HG02642 (cell line): ENCODE measurements around the gene GLP1R.

Source experiments
- ATAC-seq: cut with Tn5 transposase; IDR thresholded peaks from one replicate; pipeline ENCODE4 v1.9.1; 2021; ENCODE audit warnings: mild to moderate bottlenecking; ENCODE audit not compliant: unreplicated experiment, poor library complexity

Gene GLP1R

GRCh38 chr6:39048481-39049399 lies at the start of gene GLP1R:
Gene GLP1R, plus strand, starts transcription at chr6:39048781. Its CDS starts 60 bp downstream, at chr6:39048841.
- no peak for ATAC-seq

- no peak for ATAC-seq
Measured at GRCh38 chr6:39003072-39003471, 45.5 kb upstream of the GLP1R start.

GRCh38 chr6:39003492-39003891 lies 45.1 kb upstream of the GLP1R start:
- no peak for ATAC-seq

- no peak for ATAC-seq
Measured at GRCh38 chr6:39004801-39005200, 43.8 kb upstream of the GLP1R start.

GRCh38 chr6:39005774-39006173 lies 42.8 kb upstream of the GLP1R start:
- ATAC-seq = no peak

GRCh38 chr6:39007575-39007974 lies 41.0 kb upstream of the GLP1R start:
- no peak for ATAC-seq

- no peak for ATAC-seq
Measured at GRCh38 chr6:39008737-39009136, 39.8 kb upstream of the GLP1R start.

- ATAC-seq = no peak
Measured at GRCh38 chr6:39009476-39009875, 39.1 kb upstream of the GLP1R start.

GRCh38 chr6:39016839-39017546 lies 31.6 kb upstream of the GLP1R start:
- no peak for ATAC-seq

GRCh38 chr6:39017547-39017880 lies 31.1 kb upstream of the GLP1R start:
- ATAC-seq = no peak

- no peak for ATAC-seq
Measured at GRCh38 chr6:39018103-39018502, 30.5 kb upstream of the GLP1R start.

GRCh38 chr6:39020136-39020535 lies 28.4 kb upstream of the GLP1R start:
- no peak for ATAC-seq

GRCh38 chr6:39021041-39021440 lies 27.5 kb upstream of the GLP1R start:
- no peak for ATAC-seq

- no peak for ATAC-seq
Measured at GRCh38 chr6:39021779-39022178, 26.8 kb upstream of the GLP1R start.

- ATAC-seq = no peak
Measured at GRCh38 chr6:39026175-39026574, 22.4 kb upstream of the GLP1R start.

GRCh38 chr6:39029156-39030011 lies 19.2 kb upstream of the GLP1R start:
- peak; percentile 67 for ATAC-seq

- ATAC-seq = no peak
Measured at GRCh38 chr6:39035681-39036080, 12.9 kb upstream of the GLP1R start.

- ATAC-seq = no peak
Measured at GRCh38 chr6:39037082-39037508, 11.5 kb upstream of the GLP1R start.

- no peak for ATAC-seq
Measured at GRCh38 chr6:39037707-39038106, 10.9 kb upstream of the GLP1R start.

GRCh38 chr6:39040080-39040673 lies 8.4 kb upstream of the GLP1R start:
- ATAC-seq = no peak
